Mesenchymal stem cell (in vitro differentiated cells and primary cell): ENCODE results near the gene PAGR1.
"Not testable (repeated sequence)": the region's sequence is repeated elsewhere in the genome, so short reads cannot be mapped to it uniquely, and the experiment has no call there.

Source experiments
- DNase-seq: peaks from one replicate; pipeline ENCODE4 v3.0.0-alpha.2; 2013
- H2AFZ ChIP-seq: one replicate; pipeline ENCODE4 v1.6.1; 2013; ENCODE audit warnings: low read depth, mild to moderate bottlenecking, control low read depth, inconsistent platforms, low read length, moderate library complexity
- H2AK5ac ChIP-seq: 2 replicates; pipeline ENCODE4 v1.6.1; 2013; ENCODE audit warnings: low read length, moderate library complexity, mild to moderate bottlenecking, inconsistent platforms; ENCODE audit not compliant: severe bottlenecking
- H2BK120ac ChIP-seq: one replicate; pipeline ENCODE4 v1.6.1; 2013; ENCODE audit warnings: low read depth, mild to moderate bottlenecking, inconsistent platforms, low read length, moderate library complexity
- H2BK12ac ChIP-seq, 2 experiments: one replicate each; pipeline ENCODE4 v1.6.1; 2013; ENCODE audit warnings: inconsistent platforms in 2 of 2, low read length in 2 of 2, mild to moderate bottlenecking in 2 of 2, moderate library complexity in 2 of 2, control low read depth in 1 of 2
- H2BK15ac ChIP-seq: one replicate; pipeline ENCODE4 v1.6.1; 2013; ENCODE audit warnings: mild to moderate bottlenecking, low read depth, inconsistent platforms; ENCODE audit not compliant: poor library complexity, severe bottlenecking
- H2BK5ac ChIP-seq: 2 replicates; pipeline ENCODE4 v1.6.1; 2013; ENCODE audit warnings: low read depth, mild to moderate bottlenecking, low read length, control low read depth, inconsistent platforms; ENCODE audit not compliant: poor library complexity, severe bottlenecking
- H3K14ac ChIP-seq, 2 experiments: one replicate each; pipeline ENCODE4 v1.6.1; 2013; ENCODE audit warnings: inconsistent platforms in 2 of 2, low read length in 2 of 2, control low read depth in 1 of 2, mild to moderate bottlenecking in 1 of 2, moderate library complexity in 1 of 2
- H3K18ac ChIP-seq, 2 experiments: one replicate each; pipeline ENCODE4 v1.6.1; 2013; ENCODE audit warnings: inconsistent platforms in 2 of 2, low read length in 2 of 2, control low read depth in 1 of 2, low read depth in 1 of 2, mild to moderate bottlenecking in 1 of 2
- H3K23ac ChIP-seq, 2 experiments: one replicate each; pipeline ENCODE4 v1.6.1; 2013; ENCODE audit warnings: inconsistent platforms in 2 of 2, low read length in 2 of 2, mild to moderate bottlenecking in 2 of 2, moderate library complexity in 2 of 2, control low read depth in 1 of 2
- H3K27ac ChIP-seq: 2 replicates; pipeline ENCODE4 v1.5.1; 2013; ENCODE audit warnings: mild to moderate bottlenecking, moderate library complexity, low read length, control low read depth, inconsistent platforms; ENCODE audit not compliant: poor library complexity, severe bottlenecking
- H3K27me3 ChIP-seq, 2 experiments: 2 replicates each; pipeline versions ENCODE4 v1.6.1 to v1.7.0; 2013; ENCODE audit warnings: low read length in 2 of 2, mild to moderate bottlenecking in 2 of 2, moderate library complexity in 2 of 2, control low read depth in 1 of 2, inconsistent platforms in 1 of 2; ENCODE audit not compliant: control insufficient read depth in 1 of 2, insufficient read depth in 1 of 2
- H3K36me3 ChIP-seq, 2 experiments: 2 replicates each; pipeline versions ENCODE4 v1.6.1 to v1.7.0; 2013; ENCODE audit warnings: low read length in 2 of 2, control low read depth in 1 of 2, inconsistent platforms in 1 of 2, low read depth in 1 of 2, mild to moderate bottlenecking in 1 of 2; ENCODE audit not compliant: insufficient read depth in 2 of 2, control insufficient read depth in 1 of 2
- H3K4ac ChIP-seq, 2 experiments: one replicate each; pipeline ENCODE4 v1.6.1; 2013; ENCODE audit warnings: inconsistent platforms in 2 of 2, low read length in 2 of 2, mild to moderate bottlenecking in 2 of 2, moderate library complexity in 2 of 2, control low read depth in 1 of 2, low read depth in 1 of 2
- H3K4me1 ChIP-seq: 2 replicates; pipeline ENCODE4 v1.6.1; 2013; ENCODE audit warnings: low read depth, low read length, control low read depth; ENCODE audit not compliant: control insufficient read depth, insufficient read depth
- H3K4me2 ChIP-seq: 2 replicates; pipeline ENCODE4 v1.6.1; 2013; ENCODE audit warnings: low read length, mild to moderate bottlenecking, inconsistent platforms; ENCODE audit not compliant: poor library complexity, severe bottlenecking
- H3K4me3 ChIP-seq, 2 experiments: 2 replicates each; pipeline versions ENCODE4 v1.5.1 to v1.7.0; 2013; ENCODE audit warnings: low read length in 2 of 2, mild to moderate bottlenecking in 2 of 2, control low read depth in 1 of 2, low read depth in 1 of 2; ENCODE audit not compliant: insufficient read depth in 1 of 2
- H3K79me1 ChIP-seq: replicated peaks from 2 replicates; pipeline ENCODE4 v1.6.1; 2013; ENCODE audit warnings: mild to moderate bottlenecking, control low read depth, low read length, inconsistent platforms; ENCODE audit not compliant: poor library complexity, severe bottlenecking
- H3K9ac ChIP-seq: 2 replicates; pipeline ENCODE4 v1.7.0; 2013; ENCODE audit warnings: mild to moderate bottlenecking, low read length, moderate library complexity
- H3K9me3 ChIP-seq: 2 replicates; pipeline ENCODE4 v1.7.0; 2013; ENCODE audit warnings: mild to moderate bottlenecking, low read length; ENCODE audit not compliant: control insufficient read depth
- H4K8ac ChIP-seq: one replicate; pipeline ENCODE4 v1.6.1; 2013; ENCODE audit warnings: inconsistent platforms, mild to moderate bottlenecking, low read length, moderate library complexity
- H4K91ac ChIP-seq: one replicate; pipeline ENCODE4 v1.6.1; 2013; ENCODE audit warnings: mild to moderate bottlenecking, low read length, inconsistent platforms
- WGBS: methylation state at CpG from one replicate; pipeline ENCODE4 v1.1.7; 2013; ENCODE audit warnings: mixed read lengths; 5-methylcytosine and 5-hydroxymethylcytosine counted together

PAGR1 gene

GRCh38 chr16:29770250-29770929 is 45.6 kb upstream of the PAGR1 start:
- no peak overlapping the region for H2BK5ac ChIP-seq

GRCh38 chr16:29772330-29772729 is 43.6 kb upstream of the PAGR1 start:
- not testable (repeated sequence) for H3K36me3 ChIP-seq, H3K9ac ChIP-seq, H3K27me3 ChIP-seq, H4K8ac ChIP-seq, H2BK5ac ChIP-seq, H3K4me1 ChIP-seq, H2AK5ac ChIP-seq, DNase-seq, H2BK15ac ChIP-seq, H3K23ac ChIP-seq, H3K9me3 ChIP-seq, H3K27ac ChIP-seq, H3K18ac ChIP-seq, H3K4me2 ChIP-seq, H2BK12ac ChIP-seq, H3K4ac ChIP-seq, H3K79me1 ChIP-seq, H3K4me3 ChIP-seq, H2BK120ac ChIP-seq, H3K14ac ChIP-seq, H2AFZ ChIP-seq, H4K91ac ChIP-seq
- WGBS: 97% methylated on average over 7 of the region's 7 CpGs

More at GRCh38 chr16:29770250-29770929, 45.6 kb upstream of the PAGR1 start:
- peak overlapping the region in 1 of 2 experiments; percentile 41 for H3K23ac ChIP-seq
- H4K8ac ChIP-seq: no peak overlapping the region
- H2AFZ ChIP-seq: no peak overlapping the region
- H2AK5ac ChIP-seq: no peak overlapping the region
- no peak overlapping the region for H2BK12ac ChIP-seq
- H3K4me2 ChIP-seq: no peak overlapping the region
- H3K4ac ChIP-seq: no peak overlapping the region
- H2BK120ac ChIP-seq: no peak overlapping the region
- H3K36me3 ChIP-seq: no peaks in the 10 kb centered on the region
- H3K18ac ChIP-seq: no peak overlapping the region
- no peak overlapping the region for H3K14ac ChIP-seq
- H3K4me1 ChIP-seq: no peaks in the 10 kb centered on the region
- no peak overlapping the region for H4K91ac ChIP-seq
- no peak overlapping the region for H2BK15ac ChIP-seq
- no peaks in the 10 kb centered on the region for H3K79me1 ChIP-seq
- peaks cover 2% of the 10 kb centered on the region in 2 experiments for H3K27me3 ChIP-seq
- DNase-seq: no peak
- 74% methylated on average over 4 of the region's 7 CpGs for WGBS
- H3K4me3 ChIP-seq: no peak overlapping the region
- H3K9me3 ChIP-seq: no peaks in the 10 kb centered on the region
- H3K27ac ChIP-seq: no peak overlapping the region
- H3K9ac ChIP-seq: no peak overlapping the region

GRCh38 chr16:29774730-29775129 is 41.2 kb upstream of the PAGR1 start:
- H3K14ac ChIP-seq: no peak overlapping the region
- no peak for DNase-seq
- H2BK12ac ChIP-seq: no peak overlapping the region
- no peaks in the 10 kb centered on the region for H3K36me3 ChIP-seq
- H3K79me1 ChIP-seq: no peaks in the 10 kb centered on the region
- no peak overlapping the region for H3K4me3 ChIP-seq
- H4K8ac ChIP-seq: no peak overlapping the region
- peak overlapping the region; percentile 36 for H2AFZ ChIP-seq
- H3K27ac ChIP-seq: no peak overlapping the region
- WGBS: 88% methylated on average over 5 of the region's 5 CpGs
- H3K4me2 ChIP-seq: no peak overlapping the region
- no peak overlapping the region for H2AK5ac ChIP-seq
- no peak overlapping the region for H3K23ac ChIP-seq
- no peak overlapping the region for H3K18ac ChIP-seq
- no peak overlapping the region for H3K4ac ChIP-seq
- H3K9me3 ChIP-seq: no peaks in the 10 kb centered on the region
- no peak overlapping the region for H3K9ac ChIP-seq
- no peak overlapping the region for H2BK5ac ChIP-seq
- H3K27me3 ChIP-seq: peaks cover 13 to 20% of the 10 kb centered on the region in 2 experiments
- H2BK120ac ChIP-seq: no peak overlapping the region
- H2BK15ac ChIP-seq: no peak overlapping the region
- no peaks in the 10 kb centered on the region for H3K4me1 ChIP-seq
- no peak overlapping the region for H4K91ac ChIP-seq

GRCh38 chr16:29775742-29776408 is 40.1 kb upstream of the PAGR1 start:
- H3K4ac ChIP-seq: no peak overlapping the region
- no peak overlapping the region for H3K4me3 ChIP-seq
- no peaks in the 10 kb centered on the region for H3K36me3 ChIP-seq
- peaks cover 24 to 31% of the 10 kb centered on the region in 2 experiments for H3K27me3 ChIP-seq
- no peak overlapping the region for H2AK5ac ChIP-seq
- no peak overlapping the region for H2BK5ac ChIP-seq
- no peak overlapping the region for H4K8ac ChIP-seq
- H3K18ac ChIP-seq: no peak overlapping the region
- no peak overlapping the region for H2AFZ ChIP-seq
- H3K9me3 ChIP-seq: no peaks in the 10 kb centered on the region
- H3K4me2 ChIP-seq: no peak overlapping the region
- DNase-seq: peak; percentile 32
- H2BK12ac ChIP-seq: no peak overlapping the region
- WGBS: 88% methylated on average over 2 of the region's 4 CpGs
- no peaks in the 10 kb centered on the region for H3K79me1 ChIP-seq
- no peak overlapping the region for H2BK15ac ChIP-seq
- H2BK120ac ChIP-seq: no peak overlapping the region
- H3K9ac ChIP-seq: no peak overlapping the region
- no peak overlapping the region for H3K14ac ChIP-seq
- no peaks in the 10 kb centered on the region for H3K4me1 ChIP-seq
- no peak overlapping the region for H4K91ac ChIP-seq
- no peak overlapping the region for H3K23ac ChIP-seq
- no peak overlapping the region for H3K27ac ChIP-seq
